Cardiac muscle cell (in vitro differentiated cells and primary cell): Measurements from ENCODE around the gene ATP10D. TPM values are rescaled to one million over a fixed set of nuclear protein-coding genes. Genes with fewer than 3 reads are reported as not detected.

ENCODE experiments used
- DNase-seq, 2 donors: peaks; one replicate each; pipeline versions ENCODE4 v3.0.0 to v3.0.0-alpha.2; 2010 to 2017; ENCODE audit warnings: low read depth in 1 of 2, low spot score in 1 of 2
- H3K27ac ChIP-seq: fragments of 200-600 bp; sonication (generic); 2 replicates; pipeline ENCODE4 v1.5.1; 2016
- H3K27me3 ChIP-seq: fragments of 200-600 bp; sonication (generic); 2 replicates; pipeline ENCODE4 v1.6.0; 2016; ENCODE audit warnings: control low read depth
- H3K36me3 ChIP-seq: fragments of 200-600 bp; sonication (generic); 2 replicates; pipeline ENCODE4 v1.5.1; 2016; ENCODE audit warnings: control low read depth
- H3K4me1 ChIP-seq: fragments of 200-600 bp; sonication (generic); 2 replicates; pipeline ENCODE4 v1.8.1; 2017; ENCODE audit warnings: low read depth, mild to moderate bottlenecking, mixed run types
- H3K4me3 ChIP-seq: fragments of 200-600 bp; sonication (generic); 2 replicates; pipeline ENCODE4 v1.5.1; 2016; ENCODE audit warnings: mild to moderate bottlenecking
- H3K9me3 ChIP-seq: fragments of 200-600 bp; sonication (generic); 2 replicates; pipeline ENCODE4 v1.5.1; 2017; ENCODE audit warnings: low read depth, mild to moderate bottlenecking, control low read depth
- CTCF ChIP-seq: IDR thresholded peaks from 2 replicates; pipeline ENCODE4 v1.5.1; 2012; ENCODE audit warnings: low read depth, mild to moderate bottlenecking, low read length
- polyA plus RNA-seq: library from polyadenylated mRNA; unstranded; fragments of >200 nt; fragmentation: Nextera tagmentation; extraction: Ambion mirVana; gene quantifications from 2 replicates; pipeline ENCODE4 v1.2.1, GENCODE V29; 2016
- total RNA-seq: library from RNA; depleted of rRNA; stranded (reverse); fragments of >200 nt; gene quantifications from 2 replicates; pipeline ENCODE4 v1.2.3, GENCODE V29; 2016

Gene ATP10D
- total and polyA plus RNA-seq, 2 experiments from 2014 or later, result 5.5 to 7.7 TPM

GRCh38 chr4:47572981-47573380 is 87.9 kb downstream of the ATP10D start:
- H3K36me3 ChIP-seq, result no peaks in the 10 kb centered on the region
- DNase-seq, result no peak
- no peak for TF ChIP-seq CTCF
- no peaks in the 10 kb centered on the region for H3K27me3 ChIP-seq
- no peaks in the 10 kb centered on the region for H3K9me3 ChIP-seq
- no peak overlapping the region for H3K4me3 ChIP-seq
- H3K27ac ChIP-seq, result no peak overlapping the region
- no peaks in the 10 kb centered on the region for H3K4me1 ChIP-seq

GRCh38 chr4:47577779-47578553 is 92.9 kb downstream of the ATP10D start:
- no peaks in the 10 kb centered on the region for H3K36me3 ChIP-seq
- no peak for TF ChIP-seq CTCF
- no peak overlapping the region for H3K27ac ChIP-seq
- H3K9me3 ChIP-seq, result no peaks in the 10 kb centered on the region
- DNase-seq, result peak in 1 of 2 donors; percentile 87
- no peaks in the 10 kb centered on the region for H3K4me1 ChIP-seq
- no peaks in the 10 kb centered on the region for H3K27me3 ChIP-seq
- no peak overlapping the region for H3K4me3 ChIP-seq

GRCh38 chr4:47579235-47579634 is 94.2 kb downstream of the ATP10D start:
- no peaks in the 10 kb centered on the region for H3K27me3 ChIP-seq
- H3K4me3 ChIP-seq, result no peak overlapping the region
- DNase-seq, result no peak
- no peaks in the 10 kb centered on the region for H3K4me1 ChIP-seq
- no peak for TF ChIP-seq CTCF
- H3K36me3 ChIP-seq, result no peaks in the 10 kb centered on the region
- no peaks in the 10 kb centered on the region for H3K9me3 ChIP-seq
- H3K27ac ChIP-seq, result no peak overlapping the region

- Histone ChIP-seq H3K27me3 (no peaks in the 10 kb centered on the region), H3K27ac (no peak overlapping the region), H3K36me3 (peaks cover 13% of the 10 kb centered on the region), H3K4me1 (no peaks in the 10 kb centered on the region), H3K9me3 (no peaks in the 10 kb centered on the region), H3K4me3 (no peak overlapping the region)
- TF ChIP-seq CTCF, result no peak
- no peak for DNase-seq
Observed at GRCh38 chr4:47590325-47590724, 105.2 kb downstream of the ATP10D start.

DNA sequence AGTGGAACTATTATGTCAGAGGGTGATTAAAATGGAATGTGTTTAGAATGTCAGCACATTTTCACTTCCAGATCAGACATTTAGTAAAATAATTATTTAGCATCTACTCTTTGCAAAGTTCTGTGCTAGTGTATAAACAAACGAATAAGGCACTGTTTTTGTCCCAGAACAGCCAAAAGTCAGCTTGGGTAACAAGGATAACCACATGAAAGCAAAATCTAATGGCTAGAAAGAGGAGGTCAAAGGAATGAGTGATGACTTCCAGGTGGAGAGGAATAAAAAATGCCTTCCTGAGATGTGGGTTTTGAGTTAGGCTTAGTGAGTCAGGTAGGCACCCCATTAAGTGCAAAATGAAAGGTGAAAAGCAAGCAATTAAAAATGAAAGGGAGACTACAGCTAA is 112.6 kb downstream of the ATP10D start:
- Histone ChIP-seq H3K9me3 (no peaks in the 10 kb centered on the region), H3K4me1 (no peaks in the 10 kb centered on the region), H3K27ac (no peak overlapping the region), H3K36me3 (peaks cover 11% of the 10 kb centered on the region), H3K4me3 (no peak overlapping the region), H3K27me3 (no peaks in the 10 kb centered on the region)
- no peak for DNase-seq
- TF ChIP-seq CTCF, result no peak
